ENCODE data around the gene RNU4-1. TPM values are rescaled to one million over a fixed set of nuclear protein-coding genes. Genes with fewer than 3 reads are reported as not detected.
A peak's percentile ranks its signal among the peaks of the same experiment; 100 is the strongest.

Gene RNU4-1
- polyA plus RNA-seq, 1 donor (not counting 4 experiments of a cell fraction or from before 2014, with no cell fraction given), result under 0.01 TPM

DNA sequence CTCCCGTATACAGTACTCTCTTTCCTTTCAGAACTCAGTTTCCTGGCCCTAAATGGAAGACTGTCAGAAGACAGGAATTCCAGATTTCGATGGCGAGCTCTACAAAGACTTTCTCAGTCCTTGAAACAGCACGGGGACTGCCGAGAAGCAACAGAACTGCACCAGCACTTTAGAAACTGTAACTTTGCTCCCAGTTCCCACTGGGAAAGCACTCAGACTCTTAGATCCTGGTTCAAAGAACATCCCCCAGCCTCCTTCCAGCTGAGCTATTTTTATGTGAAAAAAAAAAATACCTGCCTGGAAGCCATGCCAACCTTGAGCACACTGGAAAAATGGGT lies 29.3 kb downstream of the RNU4-1 start:
- no peak for FAIRE-seq

DNA sequence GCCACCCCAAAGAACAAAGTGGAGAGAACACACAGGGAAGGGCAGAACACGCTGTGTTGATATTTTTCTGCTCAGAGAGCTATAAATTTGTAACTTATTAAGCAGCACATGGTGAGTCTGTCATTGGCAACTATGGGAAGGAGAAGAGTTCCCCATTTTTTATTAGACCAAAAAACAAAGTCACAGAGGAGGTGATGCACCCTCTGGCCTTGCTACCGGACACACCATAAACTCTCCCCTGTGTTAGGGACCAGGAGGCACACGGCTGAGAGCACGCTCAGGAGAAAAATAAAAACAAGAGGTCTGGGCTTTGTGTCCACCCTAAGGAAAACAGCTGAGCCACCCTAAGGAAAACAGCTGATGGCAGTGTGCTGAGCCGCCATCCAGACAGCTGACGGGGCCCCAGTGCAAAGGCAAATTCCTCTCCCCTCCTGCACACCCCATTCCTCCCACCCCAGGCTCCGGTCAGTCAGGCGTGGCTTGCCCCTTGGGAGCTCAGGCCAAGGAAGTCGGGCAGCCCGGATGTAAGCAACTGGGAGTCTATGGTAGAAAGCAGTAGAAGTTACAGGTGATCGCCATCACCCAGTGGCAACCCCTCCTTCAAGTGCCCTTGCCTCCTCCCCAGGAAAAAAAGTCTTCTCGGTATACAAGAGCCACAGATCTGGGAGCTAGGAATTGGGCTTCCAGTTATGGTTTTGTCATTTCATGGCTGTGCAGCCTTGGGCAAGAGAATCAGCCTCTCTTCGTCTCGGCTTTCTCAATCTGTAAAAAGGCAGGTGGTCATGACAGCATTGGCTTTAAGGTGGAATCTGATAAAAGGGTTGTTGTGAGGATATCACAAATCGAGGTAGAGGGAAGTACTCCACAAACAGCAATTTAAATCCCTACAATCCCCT lies 29.9 kb downstream of the RNU4-1 start:
- H3K27me3 ChIP-seq (ENCODE audit: control insufficient read depth, extremely low read depth, insufficient read depth, low read length), result no peaks in the 10 kb centered on the region
- H2AFZ ChIP-seq (ENCODE audit: control insufficient read depth, low read length), result no peak overlapping the region
- peaks cover 9% of the 10 kb centered on the region for H3K9me1 ChIP-seq (ENCODE audit: control insufficient read depth, extremely low read depth, insufficient read depth, low read length)
- peaks cover 71% of the 10 kb centered on the region for H3K79me2 ChIP-seq (ENCODE audit: control insufficient read depth, insufficient read depth, low read length)
- peak overlapping the region; percentile 92 for H3K27ac ChIP-seq (ENCODE audit: control insufficient read depth, insufficient read depth, low read length)
- DNase-seq (ENCODE audit: low read depth, low spot score), result no peak
- peak; percentile 53 for FAIRE-seq
- peak overlapping the region; percentile 99 for H3K4me2 ChIP-seq (ENCODE audit: control insufficient read depth, extremely low read depth, insufficient read depth, low read depth, low read length)
- peaks cover 5% of the 10 kb centered on the region for H4K20me1 ChIP-seq (ENCODE audit: control insufficient read depth, extremely low read depth, insufficient read depth, low read length)
- H3K9ac ChIP-seq (ENCODE audit: control insufficient read depth, extremely low read depth, insufficient read depth, low read length), result peak overlapping the region; percentile 95
- H3K4me1 ChIP-seq (ENCODE audit: control insufficient read depth, extremely low read depth, insufficient read depth, low read length), result peaks cover 53% of the 10 kb centered on the region
- H3K9me3 ChIP-seq (ENCODE audit: control insufficient read depth, low read depth, low read length), result no peaks in the 10 kb centered on the region
- H3K4me3 ChIP-seq (ENCODE audit: control insufficient read depth in 2 of 3, extremely low read depth in 1 of 3, insufficient read depth in 2 of 3, low read depth in 1 of 3, low read length in 3 of 3), result peak overlapping the region; percentile 75 to 96 (median 94)
- dilution Hi-C loops (cut with MboI; ENCODE audit: extremely low pct_ligation_motif_present, low sequenced_read_pairs), result no loop called here
- H3K36me3 ChIP-seq (ENCODE audit: control insufficient read depth in 2 of 2, extremely low read depth in 1 of 2, insufficient read depth in 2 of 2, low read length in 2 of 2), result peaks cover 16 to 46% of the 10 kb centered on the region in 2 experiments
- TF ChIP-seq, protein P1, sequence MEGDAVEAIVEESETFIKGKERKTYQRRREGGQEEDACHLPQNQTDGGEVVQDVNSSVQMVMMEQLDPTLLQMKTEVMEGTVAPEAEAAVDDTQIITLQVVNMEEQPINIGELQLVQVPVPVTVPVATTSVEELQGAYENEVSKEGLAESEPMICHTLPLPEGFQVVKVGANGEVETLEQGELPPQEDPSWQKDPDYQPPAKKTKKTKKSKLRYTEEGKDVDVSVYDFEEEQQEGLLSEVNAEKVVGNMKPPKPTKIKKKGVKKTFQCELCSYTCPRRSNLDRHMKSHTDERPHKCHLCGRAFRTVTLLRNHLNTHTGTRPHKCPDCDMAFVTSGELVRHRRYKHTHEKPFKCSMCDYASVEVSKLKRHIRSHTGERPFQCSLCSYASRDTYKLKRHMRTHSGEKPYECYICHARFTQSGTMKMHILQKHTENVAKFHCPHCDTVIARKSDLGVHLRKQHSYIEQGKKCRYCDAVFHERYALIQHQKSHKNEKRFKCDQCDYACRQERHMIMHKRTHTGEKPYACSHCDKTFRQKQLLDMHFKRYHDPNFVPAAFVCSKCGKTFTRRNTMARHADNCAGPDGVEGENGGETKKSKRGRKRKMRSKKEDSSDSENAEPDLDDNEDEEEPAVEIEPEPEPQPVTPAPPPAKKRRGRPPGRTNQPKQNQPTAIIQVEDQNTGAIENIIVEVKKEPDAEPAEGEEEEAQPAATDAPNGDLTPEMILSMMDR (optimal IDR thresholded peaks at IDR 0.05 in 1 of 3, IDR thresholded peaks at IDR 0.05 in 1 of 3, conservative IDR thresholded peaks at IDR 0.05 in 1 of 3; ENCODE audit: extremely low read depth in 1 of 3, insufficient read depth in 2 of 3, low read length in 3 of 3), result no peak
- no peak for TF ChIP-seq EZH2 (IDR thresholded peaks at IDR 0.05; ENCODE audit: low read length)

More for the DNA sequence above, 29.3 kb downstream of the RNU4-1 start:
- DNase-seq (ENCODE audit: low read depth, low spot score), result no peak
- Histone ChIP-seq H4K20me1 (ENCODE audit: control insufficient read depth, extremely low read depth, insufficient read depth, low read length) (peaks cover 5% of the 10 kb centered on the region), H3K36me3 (ENCODE audit: control insufficient read depth in 2 of 2, extremely low read depth in 1 of 2, insufficient read depth in 2 of 2, low read length in 2 of 2) (peaks cover 16 to 43% of the 10 kb centered on the region in 2 experiments), H3K27ac (ENCODE audit: control insufficient read depth, insufficient read depth, low read length) (peak overlapping the region; percentile 92), H3K9me1 (ENCODE audit: control insufficient read depth, extremely low read depth, insufficient read depth, low read length) (peaks cover 6% of the 10 kb centered on the region), H3K27me3 (ENCODE audit: control insufficient read depth, extremely low read depth, insufficient read depth, low read length) (no peaks in the 10 kb centered on the region), H3K4me2 (ENCODE audit: control insufficient read depth, extremely low read depth, insufficient read depth, low read depth, low read length) (peak overlapping the region; percentile 99), H3K79me2 (ENCODE audit: control insufficient read depth, insufficient read depth, low read length) (peaks cover 65% of the 10 kb centered on the region), H2AFZ (ENCODE audit: control insufficient read depth, low read length) (no peak overlapping the region), H3K9me3 (ENCODE audit: control insufficient read depth, low read depth, low read length) (no peaks in the 10 kb centered on the region), H3K4me3 (ENCODE audit: control insufficient read depth in 2 of 3, extremely low read depth in 1 of 3, insufficient read depth in 2 of 3, low read depth in 1 of 3, low read length in 3 of 3) (peak overlapping the region; percentile 75 to 96 (median 94)), H3K4me1 (ENCODE audit: control insufficient read depth, extremely low read depth, insufficient read depth, low read length) (peaks cover 47% of the 10 kb centered on the region), H3K9ac (ENCODE audit: control insufficient read depth, extremely low read depth, insufficient read depth, low read length) (peak overlapping the region; percentile 95)
- TF ChIP-seq, protein P1 (optimal IDR thresholded peaks at IDR 0.05 in 1 of 3, IDR thresholded peaks at IDR 0.05 in 1 of 3, conservative IDR thresholded peaks at IDR 0.05 in 1 of 3; ENCODE audit: extremely low read depth in 1 of 3, insufficient read depth in 2 of 3, low read length in 3 of 3), result no peak
- no peak for TF ChIP-seq EZH2 (IDR thresholded peaks at IDR 0.05; ENCODE audit: low read length)
- dilution Hi-C loops (cut with MboI; ENCODE audit: extremely low pct_ligation_motif_present, low sequenced_read_pairs), result no loop called here

Measured in keratinocyte (primary cell).